Lung (tissue), 12 donors: ENCODE results near the gene SAE1. TPM values are rescaled to one million over a fixed set of nuclear protein-coding genes. Genes with fewer than 3 reads are reported as not detected.

ENCODE experiments used
- ATAC-seq: fragments of 200-7000 bp; cut with Tn5 transposase; one replicate; pipeline ENCODE4 v1.9.1; 2020; ENCODE audit warnings: moderate number of reproducible peaks; ENCODE audit not compliant: insufficient read depth, low FRiP score
- DNase-seq, 3 donors: peaks; one replicate each; pipeline ENCODE4 v3.0.0-alpha.2; 2013 to 2017
- H3K27ac ChIP-seq, 2 donors: one replicate each; pipeline ENCODE4 v1.5.1; 2013; ENCODE audit warnings: mild to moderate bottlenecking in 2 of 2, moderate library complexity in 2 of 2, control low read depth in 1 of 2, inconsistent platforms in 1 of 2, low read depth in 1 of 2, low read length in 1 of 2
- H3K27me3 ChIP-seq, 3 donors: one replicate each; pipeline ENCODE4 v1.5.1; 2013; ENCODE audit warnings: low read length in 2 of 3; ENCODE audit not compliant: control insufficient read depth in 3 of 3, insufficient read depth in 3 of 3
- H3K36me3 ChIP-seq, 4 donors: one replicate each; pipeline ENCODE4 v1.5.1; 2013; ENCODE audit warnings: low read length in 4 of 4, mild to moderate bottlenecking in 1 of 4, moderate library complexity in 1 of 4; ENCODE audit not compliant: control insufficient read depth in 4 of 4, insufficient read depth in 4 of 4
- H3K4me1 ChIP-seq, 5 donors: one replicate each; pipeline ENCODE4 v1.5.1; 2013; ENCODE audit warnings: low read length in 5 of 5, mild to moderate bottlenecking in 2 of 5, moderate library complexity in 1 of 5; ENCODE audit not compliant: control insufficient read depth in 5 of 5, insufficient read depth in 5 of 5
- H3K4me3 ChIP-seq: one replicate; pipeline ENCODE4 v1.5.1; 2013; ENCODE audit warnings: mild to moderate bottlenecking, control low read depth, moderate library complexity
- H3K9ac ChIP-seq, 2 donors: one replicate each; pipeline ENCODE4 v1.5.1; 2013; ENCODE audit warnings: low read length in 2 of 2, control low read depth in 1 of 2; ENCODE audit not compliant: insufficient read depth in 1 of 2
- H3K9me3 ChIP-seq, 4 donors: one replicate each; pipeline ENCODE4 v1.5.1; 2013; ENCODE audit warnings: low read length in 3 of 4, mild to moderate bottlenecking in 1 of 4, moderate library complexity in 1 of 4; ENCODE audit not compliant: control insufficient read depth in 4 of 4, insufficient read depth in 3 of 4
- CTCF ChIP-seq: IDR thresholded peaks from 2 replicates; pipeline ENCODE4 v1.5.1; 2012; ENCODE audit warnings: mild to moderate bottlenecking; ENCODE audit errors: control extremely low read depth, extremely low read depth
- WGBS, 2 donors: extraction: QIAGEN DNeasy Blood & Tissue Kit; methylation state at CpG; one replicate each; pipeline ENCODE4 v1.1.7; 2013; 5-methylcytosine and 5-hydroxymethylcytosine counted together
- polyA plus RNA-seq, 2 donors: library from polyadenylated mRNA; stranded (reverse); fragments of 200-250 nt; gene quantifications; one replicate each; pipeline ENCODE4 v1.2.1, GENCODE V29; 2013
- total RNA-seq, 2 donors: library from RNA; depleted of rRNA in 1 of 2; stranded (reverse); fragments of >200 nt in 1 of 2; gene quantifications; one replicate each; pipeline ENCODE4 v1.2.1, GENCODE V29; 2014 to 2021
- donor health status: control.
- donor health status: control.
- donor health status: Bipolar disorder and iron deficiency.
- donor health status: healthy.
- donor health status: DM: yes; HTN: yes; CAD: no.

The SAE1 gene
- total and polyA plus RNA-seq, 4 donors: 28.6 to 58.1 (median 55.9) TPM

- H3K9me3 ChIP-seq: no peaks in the 10 kb centered on the region
- H3K27me3 ChIP-seq: no peaks in the 10 kb centered on the region
- peaks cover 0 to 11% (median 0%) of the 10 kb centered on the region in 5 donors for H3K4me1 ChIP-seq
- TF ChIP-seq CTCF: no peak
- no peak overlapping the region for H3K4me3 ChIP-seq
- 19 to 20% methylated on average over 5 of the region's 5 CpGs for WGBS, 2 donors
- H3K36me3 ChIP-seq: peaks cover 4 to 21% (median 16%) of the 10 kb centered on the region in 4 donors
- no peak for ATAC-seq
- H3K27ac ChIP-seq: peak overlapping the region in 1 of 2 donors; percentile 61
- peak in 1 of 3 donors; percentile 6 for DNase-seq
- H3K9ac ChIP-seq: peak overlapping the region in 1 of 2 donors; percentile 8
Observed at GRCh38 chr19:47176627-47177090, 46.0 kb downstream of the SAE1 start.

GRCh38 chr19:47179653-47180310 lies 49.1 kb downstream of the SAE1 start:
- H3K36me3 ChIP-seq: peaks cover 0 to 16% (median 5%) of the 10 kb centered on the region in 4 donors
- H3K9me3 ChIP-seq: no peaks in the 10 kb centered on the region
- H3K9ac ChIP-seq: no peak overlapping the region
- peaks cover 0 to 11% (median 0%) of the 10 kb centered on the region in 5 donors for H3K4me1 ChIP-seq
- ATAC-seq: no peak
- H3K4me3 ChIP-seq: no peak overlapping the region
- 77 to 83% methylated on average over 4 of the region's 4 CpGs for WGBS, 2 donors
- H3K27ac ChIP-seq: no peak overlapping the region
- TF ChIP-seq CTCF: no peak
- H3K27me3 ChIP-seq: no peaks in the 10 kb centered on the region
- DNase-seq: no peak

GRCh38 chr19:47183601-47184000 lies 53.0 kb downstream of the SAE1 start:
- 82 to 87% methylated on average over 2 of the region's 2 CpGs for WGBS, 2 donors
- H3K27ac ChIP-seq: no peak overlapping the region

More at GRCh38 chr19:47183601-47184000, 53.0 kb downstream of the SAE1 start:
- Histone ChIP-seq H3K4me1 (peaks cover 0 to 8% (median 7%) of the 10 kb centered on the region in 5 donors), H3K9ac (no peak overlapping the region), H3K9me3 (no peaks in the 10 kb centered on the region), H3K27me3 (no peaks in the 10 kb centered on the region), H3K4me3 (no peak overlapping the region), H3K36me3 (peaks cover 0 to 15% (median 5%) of the 10 kb centered on the region in 4 donors)
- DNase-seq: no peak
- no peak for TF ChIP-seq CTCF
- no peak for ATAC-seq
